ENCODE data around the gene TMEM117. TPM values are rescaled to one million over a fixed set of nuclear protein-coding genes. Genes with fewer than 3 reads are reported as not detected.

TMEM117 gene
- total and polyA plus RNA-seq, 8 donors: 1.8 to 6.1 (median 4.0) TPM

DNA sequence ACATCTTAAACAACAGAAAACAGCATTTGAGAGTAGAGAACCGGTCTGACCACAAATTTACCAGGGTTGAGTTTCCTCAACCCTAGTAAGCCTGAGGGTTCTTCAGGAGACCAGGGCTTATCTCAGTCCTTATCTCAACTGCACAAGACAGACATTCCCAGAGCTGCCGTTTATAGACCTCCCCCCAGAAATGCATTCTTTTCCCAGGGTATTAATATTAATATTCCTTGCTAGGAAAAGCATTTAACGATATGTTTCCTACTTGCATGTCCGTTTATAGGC is 12.3 kb downstream of the TMEM117 start:
- no peaks in the 10 kb centered on the region for H3K4me1 ChIP-seq
- WGBS, 2 donors: 78 to 83% methylated on average over 4 of the region's 4 CpGs
- DNase-seq: no peak
- no peak overlapping the region for H3K4me3 ChIP-seq
- H3K27ac ChIP-seq: no peak overlapping the region
- H3K27me3 ChIP-seq: no peaks in the 10 kb centered on the region
- ATAC-seq: no peak
- no peaks in the 10 kb centered on the region for H3K36me3 ChIP-seq
- no peaks in the 10 kb centered on the region for H3K9me3 ChIP-seq
- FAIRE-seq: no peak
- intact Hi-C loops (cut with DNase I): no loop called here
- TF ChIP-seq, protein P1, sequence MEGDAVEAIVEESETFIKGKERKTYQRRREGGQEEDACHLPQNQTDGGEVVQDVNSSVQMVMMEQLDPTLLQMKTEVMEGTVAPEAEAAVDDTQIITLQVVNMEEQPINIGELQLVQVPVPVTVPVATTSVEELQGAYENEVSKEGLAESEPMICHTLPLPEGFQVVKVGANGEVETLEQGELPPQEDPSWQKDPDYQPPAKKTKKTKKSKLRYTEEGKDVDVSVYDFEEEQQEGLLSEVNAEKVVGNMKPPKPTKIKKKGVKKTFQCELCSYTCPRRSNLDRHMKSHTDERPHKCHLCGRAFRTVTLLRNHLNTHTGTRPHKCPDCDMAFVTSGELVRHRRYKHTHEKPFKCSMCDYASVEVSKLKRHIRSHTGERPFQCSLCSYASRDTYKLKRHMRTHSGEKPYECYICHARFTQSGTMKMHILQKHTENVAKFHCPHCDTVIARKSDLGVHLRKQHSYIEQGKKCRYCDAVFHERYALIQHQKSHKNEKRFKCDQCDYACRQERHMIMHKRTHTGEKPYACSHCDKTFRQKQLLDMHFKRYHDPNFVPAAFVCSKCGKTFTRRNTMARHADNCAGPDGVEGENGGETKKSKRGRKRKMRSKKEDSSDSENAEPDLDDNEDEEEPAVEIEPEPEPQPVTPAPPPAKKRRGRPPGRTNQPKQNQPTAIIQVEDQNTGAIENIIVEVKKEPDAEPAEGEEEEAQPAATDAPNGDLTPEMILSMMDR (IDR thresholded peaks at IDR 0.05): no peak

DNA sequence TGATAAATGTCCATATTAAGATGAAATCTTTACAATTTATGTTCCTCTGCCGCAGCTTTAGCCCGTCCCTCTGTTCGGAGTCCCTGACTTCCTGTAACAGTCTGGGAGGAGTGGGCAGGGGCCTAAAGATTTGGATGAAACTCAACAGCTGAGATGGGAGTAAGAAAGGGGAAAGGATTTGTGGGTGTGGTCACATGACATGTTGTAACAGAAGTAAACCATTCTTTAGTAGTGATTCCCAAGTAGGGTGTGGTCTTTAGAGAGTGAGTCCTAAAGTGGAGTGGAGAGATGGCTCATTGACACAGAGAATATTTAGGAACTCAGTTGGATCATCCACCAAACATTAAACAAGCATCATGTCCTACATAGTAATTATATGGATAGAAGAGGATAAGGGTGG is 12.9 kb downstream of the TMEM117 start:
- H3K27ac ChIP-seq: no peak overlapping the region
- ATAC-seq: no peak
- TF ChIP-seq, protein P1 (IDR thresholded peaks at IDR 0.05): no peak
- no peak for FAIRE-seq
- 97 to 99% methylated on average over 3 of the region's 3 CpGs for WGBS, 2 donors
- intact Hi-C loops (cut with DNase I): no loop called here
- H3K4me1 ChIP-seq: no peaks in the 10 kb centered on the region
- H3K27me3 ChIP-seq: no peaks in the 10 kb centered on the region
- H3K4me3 ChIP-seq: no peak overlapping the region
- H3K36me3 ChIP-seq: no peaks in the 10 kb centered on the region
- DNase-seq: no peak
- no peaks in the 10 kb centered on the region for H3K9me3 ChIP-seq

DNA sequence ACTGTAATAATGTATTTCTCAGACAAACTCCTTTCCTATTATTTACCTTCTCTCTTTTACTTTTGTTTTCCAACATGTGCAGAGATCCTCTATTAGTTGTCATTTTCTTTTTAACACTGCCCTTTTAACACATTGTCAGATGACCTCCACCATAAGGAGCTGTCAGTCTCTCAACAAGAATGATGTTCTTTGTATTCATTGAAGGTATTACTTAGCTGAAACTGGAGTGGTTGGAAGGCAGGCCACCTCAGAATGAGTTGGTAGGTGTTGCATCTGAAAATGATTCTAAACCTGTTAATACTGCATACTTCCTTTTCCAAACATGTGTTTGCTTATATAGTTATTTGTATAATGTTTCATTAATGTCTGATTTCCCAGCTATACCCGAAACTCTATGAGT is 16.9 kb downstream of the TMEM117 start:
- no peak for FAIRE-seq
- intact Hi-C loops (cut with DNase I): no loop called here
- 93 to 95% methylated on average over 1 of the region's 1 CpG for WGBS, 2 donors
- H3K4me3 ChIP-seq: no peak overlapping the region
- ATAC-seq: no peak
- TF ChIP-seq, protein P1 (IDR thresholded peaks at IDR 0.05): no peak
- H3K9me3 ChIP-seq: no peaks in the 10 kb centered on the region
- no peak overlapping the region for H3K27ac ChIP-seq
- DNase-seq: no peak
- no peaks in the 10 kb centered on the region for H3K4me1 ChIP-seq
- no peaks in the 10 kb centered on the region for H3K36me3 ChIP-seq
- H3K27me3 ChIP-seq: no peaks in the 10 kb centered on the region

DNA sequence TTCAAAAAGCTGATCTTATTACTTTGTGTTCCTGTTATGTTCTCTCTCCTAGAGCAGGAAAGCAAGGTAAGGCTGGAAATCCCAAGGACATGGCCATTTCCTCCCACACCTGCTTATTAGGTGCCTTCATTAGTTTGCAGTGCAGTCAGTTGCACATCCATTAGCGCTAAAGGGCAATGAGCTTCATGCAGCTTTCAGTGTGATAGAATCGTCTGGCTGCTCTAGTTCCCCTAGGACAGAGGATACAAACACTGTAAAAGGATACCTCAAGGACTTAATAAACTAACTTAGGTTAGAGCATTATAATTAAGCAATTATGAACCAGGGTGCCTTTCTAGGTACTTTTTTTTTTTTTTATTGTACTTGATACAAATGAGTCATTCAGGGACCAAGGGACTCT is 21.1 kb downstream of the TMEM117 start:
- intact Hi-C loops (cut with DNase I): no loop called here
- peak in 3 of 4 donors; percentile 24 to 79 (median 56) for ATAC-seq
- no peak for FAIRE-seq
- no peaks in the 10 kb centered on the region for H3K36me3 ChIP-seq
- no peak overlapping the region for H3K27ac ChIP-seq
- H3K27me3 ChIP-seq: no peaks in the 10 kb centered on the region
- no peak for DNase-seq
- no peaks in the 10 kb centered on the region for H3K4me1 ChIP-seq
- 76 to 86% methylated on average over 2 of the region's 2 CpGs for WGBS, 2 donors
- no peak overlapping the region for H3K4me3 ChIP-seq
- TF ChIP-seq, protein P1 (IDR thresholded peaks at IDR 0.05): no peak
- H3K9me3 ChIP-seq: no peaks in the 10 kb centered on the region

DNA sequence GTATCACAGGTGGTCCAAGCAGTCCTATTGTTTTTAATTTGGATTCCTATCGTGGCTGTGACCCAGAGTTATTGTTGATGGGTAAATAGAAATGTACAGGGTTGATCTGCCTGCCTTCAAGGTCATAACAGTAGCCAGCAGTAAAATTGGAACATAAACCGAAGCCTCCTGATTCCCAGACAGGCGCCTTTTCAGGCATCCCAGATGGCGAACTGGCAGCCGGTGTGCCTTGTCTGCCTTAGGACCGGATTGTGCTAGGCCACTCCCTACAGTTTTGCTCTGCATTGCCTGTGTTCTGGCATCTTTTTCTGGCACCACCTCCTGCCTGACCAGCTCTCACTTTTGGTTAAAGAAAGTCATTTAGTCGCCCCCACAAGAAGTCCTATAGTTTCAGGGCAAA is 22.2 kb downstream of the TMEM117 start:
- Histone ChIP-seq H3K4me3 (no peak overlapping the region), H3K9me3 (no peaks in the 10 kb centered on the region), H3K36me3 (no peaks in the 10 kb centered on the region), H3K27me3 (no peaks in the 10 kb centered on the region), H3K4me1 (no peaks in the 10 kb centered on the region), H3K27ac (no peak overlapping the region)
- intact Hi-C loops (cut with DNase I): no loop called here
- no peak for ATAC-seq
- 65 to 66% methylated on average over 7 of the region's 7 CpGs for WGBS, 2 donors
- no peak for DNase-seq
- TF ChIP-seq, protein P1 (IDR thresholded peaks at IDR 0.05): no peak
- FAIRE-seq: no peak

Data from pancreas (tissue), 10 donors.